ENCODE data around the gene PLA2G5. TPM values are rescaled to one million over a fixed set of nuclear protein-coding genes. Genes with fewer than 3 reads are reported as not detected.
A peak's percentile ranks its signal among the peaks of the same experiment; 100 is the strongest.

Gene PLA2G5
- total RNA-seq, 1 experiment from 2014 or later, result not detected

DNA sequence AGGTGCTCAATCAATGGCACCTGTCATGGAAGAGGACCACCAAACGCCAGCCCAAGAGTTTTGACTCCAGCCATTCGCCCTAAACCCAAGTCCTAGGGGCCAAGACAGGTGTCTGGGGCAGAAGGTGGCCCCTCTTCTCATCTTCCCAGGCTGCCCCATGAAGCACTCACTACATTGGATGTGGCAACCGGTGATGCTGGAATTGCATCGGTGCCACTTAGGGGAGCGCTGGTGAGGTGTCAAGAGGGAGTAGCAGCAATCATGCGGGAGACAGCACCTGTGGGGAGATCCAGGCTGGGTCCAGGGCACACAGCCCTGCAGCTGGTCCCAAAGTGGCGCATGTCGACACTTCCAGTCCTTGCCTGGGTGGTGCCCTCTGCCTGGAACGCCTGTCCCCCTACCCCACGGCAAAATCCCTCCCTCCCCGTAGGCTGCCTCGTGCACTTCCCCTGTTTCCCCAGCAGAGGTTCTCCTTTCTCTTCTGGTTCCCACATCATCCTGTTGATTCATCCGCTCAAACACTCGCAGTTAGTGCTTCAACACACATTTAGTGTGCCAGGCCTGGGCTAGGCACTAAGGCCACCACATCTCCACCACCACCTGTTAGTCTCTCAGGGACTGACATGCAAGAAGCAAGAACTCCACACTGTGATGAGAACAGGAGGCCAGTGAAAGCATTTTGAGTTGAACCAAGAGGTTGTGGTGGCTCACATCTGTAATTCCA is 30.8 kb downstream of the PLA2G5 start:
- H2AFZ ChIP-seq (ENCODE audit: low read length), result no peak overlapping the region
- H3K79me2 ChIP-seq (ENCODE audit: low read length), result no peaks in the 10 kb centered on the region
- DNase-seq, result peak; percentile 71
- no peak overlapping the region for H3K4me3 ChIP-seq (ENCODE audit: low read length)
- H3K4me2 ChIP-seq (ENCODE audit: low read depth, low read length, poor library complexity, severe bottlenecking), result no peak overlapping the region
- no peaks in the 10 kb centered on the region for H3K4me1 ChIP-seq (ENCODE audit: low read length)
- H3K9ac ChIP-seq (ENCODE audit: low read length), result no peak overlapping the region
- H3K36me3 ChIP-seq (ENCODE audit: insufficient read depth, low read length), result no peaks in the 10 kb centered on the region
- H3K9me2 ChIP-seq (replicated peaks; ENCODE audit: insufficient read depth, low read length), result no peaks in the 10 kb centered on the region
- H3K9me3 ChIP-seq (ENCODE audit: low read length), result no peaks in the 10 kb centered on the region
- H3K27me3 ChIP-seq (ENCODE audit: low read length), result no peaks in the 10 kb centered on the region
- H3K27ac ChIP-seq (ENCODE audit: low read length), result no peak overlapping the region
- H4K20me1 ChIP-seq (ENCODE audit: insufficient read depth, low read depth, low read length), result no peaks in the 10 kb centered on the region

DNA sequence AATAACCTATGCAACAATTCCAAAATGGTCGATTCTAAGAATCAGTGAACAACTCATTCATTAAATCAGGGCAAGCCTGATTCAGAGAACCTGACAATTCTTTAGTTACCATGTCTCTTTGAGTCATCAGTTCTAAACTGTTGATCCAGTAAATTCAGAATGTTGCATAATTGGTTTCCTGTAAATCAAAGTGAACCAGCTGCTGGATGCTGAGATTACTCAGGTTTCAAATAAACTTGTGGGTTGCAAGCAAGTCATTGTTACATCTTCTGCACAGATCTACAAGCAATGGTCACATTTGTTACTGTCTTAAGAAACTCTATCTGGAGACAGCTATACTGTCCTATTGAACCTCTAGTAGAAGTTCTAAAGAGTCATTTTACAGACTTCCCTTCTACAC is 32.9 kb downstream of the PLA2G5 start:
- no peak overlapping the region for H2AFZ ChIP-seq (ENCODE audit: low read length)
- no peak overlapping the region for H3K9ac ChIP-seq (ENCODE audit: low read length)
- H3K4me1 ChIP-seq (ENCODE audit: low read length), result no peaks in the 10 kb centered on the region
- no peaks in the 10 kb centered on the region for H3K9me3 ChIP-seq (ENCODE audit: low read length)
- no peak overlapping the region for H3K27ac ChIP-seq (ENCODE audit: low read length)
- no peaks in the 10 kb centered on the region for H3K9me2 ChIP-seq (replicated peaks; ENCODE audit: insufficient read depth, low read length)
- H3K36me3 ChIP-seq (ENCODE audit: insufficient read depth, low read length), result no peaks in the 10 kb centered on the region
- H3K4me2 ChIP-seq (ENCODE audit: low read depth, low read length, poor library complexity, severe bottlenecking), result no peak overlapping the region
- no peak for DNase-seq
- no peaks in the 10 kb centered on the region for H3K27me3 ChIP-seq (ENCODE audit: low read length)
- H4K20me1 ChIP-seq (ENCODE audit: insufficient read depth, low read depth, low read length), result no peaks in the 10 kb centered on the region
- no peak overlapping the region for H3K4me3 ChIP-seq (ENCODE audit: low read length)
- H3K79me2 ChIP-seq (ENCODE audit: low read length), result no peaks in the 10 kb centered on the region

GRCh38 chr1:20105856-20106255 is 35.9 kb downstream of the PLA2G5 start:
- Histone ChIP-seq H2AFZ (ENCODE audit: low read length) (no peak overlapping the region), H3K9ac (ENCODE audit: low read length) (no peak overlapping the region), H4K20me1 (ENCODE audit: insufficient read depth, low read depth, low read length) (no peaks in the 10 kb centered on the region), H3K9me3 (ENCODE audit: low read length) (no peaks in the 10 kb centered on the region), H3K27me3 (ENCODE audit: low read length) (no peaks in the 10 kb centered on the region), H3K4me3 (ENCODE audit: low read length) (no peak overlapping the region), H3K79me2 (ENCODE audit: low read length) (no peaks in the 10 kb centered on the region), H3K36me3 (ENCODE audit: insufficient read depth, low read length) (no peaks in the 10 kb centered on the region), H3K4me1 (ENCODE audit: low read length) (no peaks in the 10 kb centered on the region), H3K27ac (ENCODE audit: low read length) (no peak overlapping the region), H3K9me2 (replicated peaks; ENCODE audit: insufficient read depth, low read length) (no peaks in the 10 kb centered on the region), H3K4me2 (ENCODE audit: low read depth, low read length, poor library complexity, severe bottlenecking) (no peak overlapping the region)
- DNase-seq, result no peak

DNA sequence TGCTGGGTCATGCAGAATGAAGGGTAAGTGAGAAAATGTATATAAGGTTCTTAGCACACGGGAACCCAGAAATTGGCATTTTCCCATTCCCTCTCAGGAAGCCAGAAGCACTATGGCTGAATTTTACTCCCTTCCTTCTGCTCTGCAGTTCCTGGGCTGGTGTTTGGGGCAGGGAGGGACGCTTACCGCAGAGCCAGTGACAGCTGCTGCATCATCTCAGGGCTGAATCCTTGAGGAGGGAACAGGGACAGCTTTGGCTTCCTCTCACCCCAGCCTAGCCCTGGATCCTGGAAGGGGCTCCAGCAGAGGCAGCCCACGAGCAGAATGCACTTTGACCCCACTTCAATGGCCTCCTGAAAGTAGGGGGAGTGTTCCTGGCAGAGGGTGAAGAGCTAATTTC is 37.4 kb downstream of the PLA2G5 start:
- no peaks in the 10 kb centered on the region for H3K9me3 ChIP-seq (ENCODE audit: low read length)
- H2AFZ ChIP-seq (ENCODE audit: low read length), result no peak overlapping the region

DNA sequence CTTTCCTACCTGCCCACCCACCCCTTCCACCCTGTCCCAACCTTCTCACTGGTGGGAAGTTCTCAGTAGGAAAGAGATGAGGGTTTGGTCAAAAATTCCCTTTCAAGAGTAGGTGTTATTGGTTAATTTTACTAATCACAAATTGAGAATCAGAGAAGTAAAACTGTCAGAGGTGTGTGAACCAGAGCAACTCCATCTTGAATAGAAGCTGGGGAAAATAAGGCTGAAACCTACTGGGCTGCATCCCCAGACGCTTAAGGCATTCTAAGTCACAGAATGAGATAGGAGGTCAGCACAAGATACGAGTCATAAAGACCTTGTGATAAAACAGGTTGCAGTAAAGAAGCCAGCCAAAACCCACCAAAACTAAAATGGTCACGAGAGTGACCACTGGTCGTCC is 37.8 kb downstream of the PLA2G5 start:
- DNase-seq, result no peak
- Histone ChIP-seq H3K9me2 (replicated peaks; ENCODE audit: insufficient read depth, low read length) (no peaks in the 10 kb centered on the region), H3K4me3 (ENCODE audit: low read length) (no peak overlapping the region), H3K4me2 (ENCODE audit: low read depth, low read length, poor library complexity, severe bottlenecking) (no peak overlapping the region), H3K27me3 (ENCODE audit: low read length) (no peaks in the 10 kb centered on the region), H3K36me3 (ENCODE audit: insufficient read depth, low read length) (no peaks in the 10 kb centered on the region), H3K27ac (ENCODE audit: low read length) (no peak overlapping the region), H2AFZ (ENCODE audit: low read length) (no peak overlapping the region), H3K4me1 (ENCODE audit: low read length) (no peaks in the 10 kb centered on the region), H3K9ac (ENCODE audit: low read length) (no peak overlapping the region), H3K9me3 (ENCODE audit: low read length) (no peaks in the 10 kb centered on the region), H3K79me2 (ENCODE audit: low read length) (no peaks in the 10 kb centered on the region), H4K20me1 (ENCODE audit: insufficient read depth, low read depth, low read length) (no peaks in the 10 kb centered on the region)

More for the DNA sequence above, 37.4 kb downstream of the PLA2G5 start:
- H3K4me3 ChIP-seq (ENCODE audit: low read length), result no peak overlapping the region
- H3K9ac ChIP-seq (ENCODE audit: low read length), result no peak overlapping the region
- no peaks in the 10 kb centered on the region for H3K27me3 ChIP-seq (ENCODE audit: low read length)
- no peak for DNase-seq
- no peaks in the 10 kb centered on the region for H4K20me1 ChIP-seq (ENCODE audit: insufficient read depth, low read depth, low read length)
- no peaks in the 10 kb centered on the region for H3K36me3 ChIP-seq (ENCODE audit: insufficient read depth, low read length)
- H3K9me2 ChIP-seq (replicated peaks; ENCODE audit: insufficient read depth, low read length), result no peaks in the 10 kb centered on the region
- no peak overlapping the region for H3K4me2 ChIP-seq (ENCODE audit: low read depth, low read length, poor library complexity, severe bottlenecking)
- no peaks in the 10 kb centered on the region for H3K79me2 ChIP-seq (ENCODE audit: low read length)
- H3K27ac ChIP-seq (ENCODE audit: low read length), result no peak overlapping the region
- H3K4me1 ChIP-seq (ENCODE audit: low read length), result no peaks in the 10 kb centered on the region

- H3K27ac ChIP-seq (ENCODE audit: low read length), result no peak overlapping the region
Measured at GRCh38 chr1:20108366-20109123, 38.6 kb downstream of the PLA2G5 start.

GRCh38 chr1:20109223-20109856 is 39.3 kb downstream of the PLA2G5 start:
- Histone ChIP-seq H3K36me3 (ENCODE audit: insufficient read depth, low read length) (no peaks in the 10 kb centered on the region), H3K4me2 (ENCODE audit: low read depth, low read length, poor library complexity, severe bottlenecking) (no peak overlapping the region), H3K9me2 (replicated peaks; ENCODE audit: insufficient read depth, low read length) (no peaks in the 10 kb centered on the region), H3K9me3 (ENCODE audit: low read length) (no peaks in the 10 kb centered on the region), H3K27ac (ENCODE audit: low read length) (no peak overlapping the region), H4K20me1 (ENCODE audit: insufficient read depth, low read depth, low read length) (no peaks in the 10 kb centered on the region), H3K9ac (ENCODE audit: low read length) (no peak overlapping the region), H3K4me3 (ENCODE audit: low read length) (no peak overlapping the region), H3K4me1 (ENCODE audit: low read length) (no peaks in the 10 kb centered on the region), H3K27me3 (ENCODE audit: low read length) (no peaks in the 10 kb centered on the region), H3K79me2 (ENCODE audit: low read length) (no peaks in the 10 kb centered on the region), H2AFZ (ENCODE audit: low read length) (no peak overlapping the region)
- no peak for DNase-seq

More at GRCh38 chr1:20108366-20109123, 38.6 kb downstream of the PLA2G5 start:
- Histone ChIP-seq H3K9me2 (replicated peaks; ENCODE audit: insufficient read depth, low read length) (no peaks in the 10 kb centered on the region), H3K4me3 (ENCODE audit: low read length) (no peak overlapping the region), H2AFZ (ENCODE audit: low read length) (no peak overlapping the region), H3K4me1 (ENCODE audit: low read length) (no peaks in the 10 kb centered on the region), H3K9me3 (ENCODE audit: low read length) (no peaks in the 10 kb centered on the region), H3K36me3 (ENCODE audit: insufficient read depth, low read length) (no peaks in the 10 kb centered on the region), H4K20me1 (ENCODE audit: insufficient read depth, low read depth, low read length) (no peaks in the 10 kb centered on the region), H3K4me2 (ENCODE audit: low read depth, low read length, poor library complexity, severe bottlenecking) (no peak overlapping the region), H3K9ac (ENCODE audit: low read length) (no peak overlapping the region), H3K79me2 (ENCODE audit: low read length) (no peaks in the 10 kb centered on the region), H3K27me3 (ENCODE audit: low read length) (no peaks in the 10 kb centered on the region)
- no peak for DNase-seq

DNA sequence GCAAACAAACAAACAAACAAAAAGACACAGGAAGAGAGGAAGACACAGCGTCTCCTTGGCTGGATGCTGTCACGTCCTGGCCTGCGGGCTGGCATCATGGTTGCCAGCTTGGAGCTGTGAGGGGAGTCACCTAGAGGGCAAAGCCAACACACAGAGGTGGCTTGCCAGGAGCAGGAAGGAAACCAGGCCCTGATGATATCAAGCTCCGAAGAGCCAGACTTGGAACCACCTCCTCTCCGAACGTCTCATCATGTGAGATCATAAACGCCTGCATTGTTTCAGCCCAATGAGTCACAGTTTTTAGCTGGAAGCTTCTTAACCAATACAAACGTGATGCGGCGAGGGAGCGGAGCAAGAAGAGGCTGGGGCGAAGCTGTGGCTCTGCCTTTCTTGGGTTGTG is 40.7 kb downstream of the PLA2G5 start:
- no peaks in the 10 kb centered on the region for H3K27me3 ChIP-seq (ENCODE audit: low read length)
- H3K27ac ChIP-seq (ENCODE audit: low read length), result no peak overlapping the region
- H3K4me2 ChIP-seq (ENCODE audit: low read depth, low read length, poor library complexity, severe bottlenecking), result no peak overlapping the region
- H3K4me3 ChIP-seq (ENCODE audit: low read length), result no peak overlapping the region
- H3K9me3 ChIP-seq (ENCODE audit: low read length), result no peaks in the 10 kb centered on the region
- H3K4me1 ChIP-seq (ENCODE audit: low read length), result no peaks in the 10 kb centered on the region
- H3K9me2 ChIP-seq (replicated peaks; ENCODE audit: insufficient read depth, low read length), result no peaks in the 10 kb centered on the region
- DNase-seq, result no peak
- H3K36me3 ChIP-seq (ENCODE audit: insufficient read depth, low read length), result no peaks in the 10 kb centered on the region
- no peaks in the 10 kb centered on the region for H4K20me1 ChIP-seq (ENCODE audit: insufficient read depth, low read depth, low read length)
- H3K79me2 ChIP-seq (ENCODE audit: low read length), result no peaks in the 10 kb centered on the region
- no peak overlapping the region for H3K9ac ChIP-seq (ENCODE audit: low read length)
- no peak overlapping the region for H2AFZ ChIP-seq (ENCODE audit: low read length)
